NT2/D1 (cell line): ENCODE data around the gene PTPRN2.

ENCODE experiments used
- DNase-seq: peaks from one replicate; pipeline ENCODE4 v3.0.0-alpha.2; 2011; ENCODE audit warnings: low read depth, low spot score
- H3K27me3 ChIP-seq: 2 replicates; pipeline ENCODE4 v1.6.0; 2011; ENCODE audit warnings: mild to moderate bottlenecking; ENCODE audit not compliant: insufficient read length, insufficient read depth
- H3K36me3 ChIP-seq: 2 replicates; pipeline ENCODE4 v1.6.1; 2011; ENCODE audit warnings: mild to moderate bottlenecking, low read length, mixed read lengths; ENCODE audit not compliant: insufficient read depth, insufficient read length
- H3K4me1 ChIP-seq: 2 replicates; pipeline ENCODE4 v1.5.1; 2011; ENCODE audit not compliant: insufficient read depth, insufficient read length
- H3K4me3 ChIP-seq: 2 replicates; pipeline ENCODE4 v1.5.1; 2011; ENCODE audit warnings: low read depth; ENCODE audit not compliant: insufficient read length
- H3K9ac ChIP-seq: 2 replicates; pipeline ENCODE4 v1.6.0; 2011; ENCODE audit warnings: low read depth; ENCODE audit not compliant: insufficient read length
- H3K9me3 ChIP-seq: 2 replicates; pipeline ENCODE4 v1.5.1; 2011; ENCODE audit warnings: mild to moderate bottlenecking, low read length; ENCODE audit not compliant: insufficient read depth
- SUZ12 ChIP-seq: IDR thresholded peaks from 2 replicates; pipeline ENCODE4 v1.6.1; 2011; ENCODE audit not compliant: insufficient read length, insufficient read depth; ENCODE audit errors: extremely low read depth
- YY1 ChIP-seq: IDR thresholded peaks from 2 replicates; pipeline ENCODE4 v1.6.1; 2011; ENCODE audit not compliant: insufficient read length, insufficient read depth
- ZNF274 ChIP-seq: IDR thresholded peaks from 2 replicates; pipeline ENCODE4 v1.6.1; 2011; ENCODE audit warnings: mild to moderate bottlenecking, low read depth, low read length

Gene PTPRN2

DNA sequence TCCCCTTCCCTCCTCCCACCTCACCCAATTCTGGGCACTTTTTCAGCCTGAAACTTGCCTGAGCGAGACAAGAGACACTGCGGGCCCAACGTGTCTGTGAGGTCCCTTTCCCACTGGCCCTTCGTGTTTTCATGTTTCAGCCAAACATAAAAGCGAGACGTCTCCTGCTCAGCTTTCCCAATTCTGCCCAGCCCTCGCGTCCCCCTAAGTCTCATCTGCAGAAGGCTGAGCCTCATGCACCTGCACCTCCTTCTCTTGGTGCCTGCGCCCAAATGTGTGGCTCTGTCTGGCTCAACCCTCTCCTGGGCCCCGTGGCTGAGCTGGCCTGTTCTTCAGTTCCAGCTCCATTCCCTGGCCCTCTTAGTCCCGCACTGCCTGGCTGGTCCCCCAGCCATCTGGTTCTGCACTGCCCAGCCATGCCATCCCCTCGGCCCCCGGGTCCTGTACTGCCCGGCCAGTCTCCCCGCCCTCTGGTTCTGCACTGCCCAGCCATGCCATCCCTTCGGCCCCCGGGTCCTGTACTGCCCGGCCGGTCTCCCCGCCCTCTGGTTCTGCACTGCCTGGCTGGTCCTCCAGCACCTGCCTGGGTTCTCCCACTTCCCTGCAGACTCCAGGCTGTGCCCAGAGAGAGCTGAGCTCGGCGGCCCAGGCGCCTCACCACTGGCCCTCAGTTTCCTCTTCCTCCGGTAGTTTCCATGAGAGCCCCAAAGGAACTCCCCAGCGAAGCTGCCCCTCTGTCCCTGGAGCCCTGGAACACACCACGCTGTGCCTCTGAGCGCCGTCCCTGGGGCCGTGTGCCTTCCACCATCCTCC lies 1026.7 kb downstream of the PTPRN2 start:
- DNase-seq: no peak
- Histone ChIP-seq H3K4me1 (no peaks in the 10 kb centered on the region), H3K4me3 (no peak overlapping the region), H3K9me3 (no peaks in the 10 kb centered on the region), H3K9ac (no peak overlapping the region), H3K27me3 (no peaks in the 10 kb centered on the region), H3K36me3 (no peaks in the 10 kb centered on the region)
- TF ChIP-seq SUZ12 (no peak), ZNF274 (no peak), YY1 (no peak)

DNA sequence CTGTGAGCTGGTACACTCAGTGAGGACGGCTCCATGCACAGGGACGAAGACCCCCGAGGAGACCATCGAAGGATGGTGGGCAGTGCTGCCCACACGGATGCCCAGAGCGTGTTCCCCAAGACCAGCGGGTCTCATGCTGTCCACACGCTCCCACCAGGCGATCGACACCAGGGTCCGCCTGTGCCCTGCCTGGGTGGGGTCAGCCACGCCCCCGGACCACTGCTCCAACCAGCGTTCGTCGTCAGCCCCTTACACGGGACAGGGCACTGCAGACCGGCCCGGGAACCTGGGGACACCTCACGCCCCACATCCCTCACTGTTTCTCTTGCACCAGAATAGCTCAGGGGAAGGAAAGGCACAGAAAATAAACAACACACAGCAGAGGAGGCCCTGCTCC lies 1027.4 kb downstream of the PTPRN2 start:
- no peaks in the 10 kb centered on the region for H3K4me1 ChIP-seq

DNA sequence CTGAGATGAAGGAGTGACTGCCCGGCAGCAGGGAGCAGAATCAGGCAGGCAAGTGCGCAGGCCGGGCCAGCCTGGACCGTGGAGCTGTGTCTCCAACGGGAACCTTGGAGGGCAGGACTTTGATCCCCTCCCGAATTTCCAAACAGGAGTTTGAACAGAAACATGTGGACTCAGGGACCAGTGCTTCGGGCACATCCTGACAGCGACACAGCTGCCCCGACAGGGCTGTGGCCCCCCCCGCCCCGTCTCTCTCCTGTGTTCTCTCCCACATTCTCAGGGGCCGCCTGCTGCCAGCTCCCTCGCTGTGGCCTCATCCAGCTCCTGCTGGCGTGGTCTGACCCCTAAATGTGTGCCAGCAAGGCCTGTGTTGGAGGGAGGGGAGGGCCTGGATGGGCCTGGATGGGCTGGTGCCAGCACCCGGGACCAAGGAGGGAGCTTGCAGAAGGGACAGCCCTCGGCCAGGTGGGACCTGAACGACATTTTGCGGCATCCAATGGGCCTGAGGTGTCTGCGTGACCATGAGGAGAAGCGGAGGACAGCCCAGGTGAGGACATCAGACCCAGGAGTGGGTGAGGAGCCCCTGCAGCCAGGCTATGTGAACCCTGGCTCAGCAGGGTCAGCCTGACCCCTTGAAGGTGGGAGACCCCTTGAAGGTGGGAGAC lies 1027.9 kb downstream of the PTPRN2 start:
- no peak overlapping the region for H3K4me3 ChIP-seq
- no peaks in the 10 kb centered on the region for H3K4me1 ChIP-seq
- H3K36me3 ChIP-seq: no peaks in the 10 kb centered on the region
- no peaks in the 10 kb centered on the region for H3K27me3 ChIP-seq
- no peak overlapping the region for H3K9ac ChIP-seq
- no peak for DNase-seq
- no peak for TF ChIP-seq YY1
- TF ChIP-seq ZNF274: no peak
- no peak for TF ChIP-seq SUZ12
- no peaks in the 10 kb centered on the region for H3K9me3 ChIP-seq

More for the DNA sequence above, 1027.4 kb downstream of the PTPRN2 start:
- Histone ChIP-seq H3K36me3 (no peaks in the 10 kb centered on the region), H3K9ac (no peak overlapping the region), H3K4me3 (no peak overlapping the region), H3K27me3 (no peaks in the 10 kb centered on the region), H3K9me3 (no peaks in the 10 kb centered on the region)
- no peak for TF ChIP-seq ZNF274
- TF ChIP-seq SUZ12: no peak
- no peak for TF ChIP-seq YY1
- no peak for DNase-seq

DNA sequence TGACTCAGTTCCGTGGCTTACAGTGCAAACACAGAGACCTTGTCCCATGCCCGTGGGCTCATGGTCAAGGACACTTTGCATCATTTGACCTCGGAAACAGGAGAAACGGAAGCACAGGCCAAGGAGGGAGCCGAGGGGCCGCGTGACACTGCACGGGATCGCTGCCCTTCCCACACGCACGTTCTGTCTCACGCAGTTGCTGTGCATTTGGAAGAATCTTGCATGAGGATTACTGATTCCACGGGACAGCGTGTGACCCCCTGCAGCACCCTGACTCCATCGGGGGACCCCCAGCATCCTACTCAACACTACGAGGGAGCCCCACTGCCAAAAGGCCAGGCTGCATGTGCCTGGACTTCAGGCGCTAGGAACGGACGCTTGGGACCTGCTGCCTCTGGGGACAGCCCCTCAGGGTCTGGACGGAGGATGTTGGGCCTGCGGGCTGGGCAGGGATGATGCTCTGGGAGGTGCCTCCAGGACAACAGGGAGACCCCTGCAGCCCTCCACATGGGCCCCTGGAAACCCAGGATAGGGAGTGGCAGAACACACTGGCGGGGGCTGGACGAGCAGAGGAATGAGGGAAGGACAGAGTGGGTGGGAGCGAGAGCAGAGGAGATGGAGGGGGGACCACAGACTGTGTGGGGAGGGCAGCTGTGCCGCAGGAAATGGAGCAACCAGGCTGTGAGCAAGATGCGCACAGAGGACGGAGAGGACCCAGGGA lies 1028.6 kb downstream of the PTPRN2 start:
- H3K27me3 ChIP-seq: no peaks in the 10 kb centered on the region
- no peaks in the 10 kb centered on the region for H3K4me1 ChIP-seq
- H3K9me3 ChIP-seq: no peaks in the 10 kb centered on the region

DNA sequence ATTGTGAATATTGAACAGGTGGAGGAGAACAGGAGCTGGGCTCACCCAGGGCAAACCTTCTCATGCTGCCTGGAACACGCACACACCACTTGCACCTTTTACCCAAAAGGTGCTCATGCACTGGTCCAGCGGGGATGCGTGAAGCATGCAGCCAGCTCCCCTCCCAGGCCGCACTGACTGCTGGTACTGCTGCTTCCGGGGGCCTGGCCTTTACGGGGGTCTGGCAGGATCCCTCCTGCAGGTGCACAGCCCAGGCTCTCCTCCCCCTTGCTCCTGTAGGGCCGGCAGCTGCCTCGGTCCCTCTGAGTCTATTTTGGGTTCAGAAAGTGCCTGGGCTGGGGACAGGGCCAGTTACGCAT lies 1029.1 kb downstream of the PTPRN2 start:
- no peak overlapping the region for H3K4me3 ChIP-seq
- TF ChIP-seq SUZ12 (no peak), YY1 (no peak)
- DNase-seq: no peak
- H3K36me3 ChIP-seq: no peaks in the 10 kb centered on the region
- H3K9ac ChIP-seq: no peak overlapping the region
- no peaks in the 10 kb centered on the region for H3K4me1 ChIP-seq
- no peaks in the 10 kb centered on the region for H3K9me3 ChIP-seq
- no peaks in the 10 kb centered on the region for H3K27me3 ChIP-seq

More for the DNA sequence above, 1028.6 kb downstream of the PTPRN2 start:
- Histone ChIP-seq H3K36me3 (no peaks in the 10 kb centered on the region), H3K9ac (no peak overlapping the region), H3K4me3 (no peak overlapping the region)
- TF ChIP-seq YY1 (no peak), SUZ12 (no peak), ZNF274 (no peak)
- no peak for DNase-seq

DNA sequence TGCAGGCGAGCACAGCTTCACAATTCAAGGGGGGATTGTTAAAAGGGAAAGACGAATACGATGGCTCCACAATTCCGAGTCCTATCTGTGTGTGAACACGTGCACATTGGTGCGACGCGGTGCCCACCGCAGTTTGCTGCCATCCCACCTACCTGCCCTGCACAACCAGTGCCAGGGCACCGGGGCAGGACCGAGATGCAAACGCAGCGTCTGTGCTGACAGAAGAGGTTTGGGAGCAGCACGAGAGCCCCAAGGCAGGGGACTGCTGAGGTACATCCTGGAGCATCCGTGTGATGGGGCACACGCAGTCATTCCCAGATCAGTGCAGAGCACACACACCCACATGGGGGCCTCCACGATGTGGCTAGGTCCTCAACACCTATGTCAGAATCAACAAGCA lies 1029.6 kb downstream of the PTPRN2 start:
- Histone ChIP-seq H3K4me3 (no peak overlapping the region), H3K27me3 (no peaks in the 10 kb centered on the region), H3K36me3 (no peaks in the 10 kb centered on the region), H3K9me3 (no peaks in the 10 kb centered on the region), H3K9ac (no peak overlapping the region), H3K4me1 (no peaks in the 10 kb centered on the region)
- no peak for DNase-seq
- no peak for TF ChIP-seq ZNF274
- no peak for TF ChIP-seq SUZ12
- no peak for TF ChIP-seq YY1

DNA sequence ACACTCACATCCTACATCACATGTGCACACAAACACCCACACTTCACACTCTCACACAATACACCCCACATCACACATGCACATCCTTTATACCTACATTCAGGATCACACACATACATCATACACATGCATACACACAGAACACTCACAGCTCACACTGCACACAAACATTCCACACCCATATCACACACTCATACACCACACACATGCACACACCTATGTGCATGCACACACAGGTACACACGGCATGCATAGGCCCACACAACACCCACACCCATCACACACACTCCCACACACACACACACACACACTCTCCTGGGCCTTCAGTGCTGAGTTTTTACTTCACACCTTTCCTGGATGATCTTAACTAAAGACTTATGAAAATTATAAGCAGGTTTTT lies 1030.4 kb downstream of the PTPRN2 start:
- H3K4me3 ChIP-seq: no peak overlapping the region
- H3K36me3 ChIP-seq: no peaks in the 10 kb centered on the region
- no peaks in the 10 kb centered on the region for H3K9me3 ChIP-seq
- DNase-seq: no peak
- TF ChIP-seq SUZ12 (no peak), ZNF274 (no peak), YY1 (no peak)
- H3K9ac ChIP-seq: no peak overlapping the region
- no peaks in the 10 kb centered on the region for H3K27me3 ChIP-seq
- H3K4me1 ChIP-seq: no peaks in the 10 kb centered on the region
